ENCODE results near the gene CUTC.

Gene CUTC

GRCh38 chr10:99788598-99789256 is 56.7 kb downstream of the CUTC start:
- TF ChIP-seq SIN3A (IDR thresholded peaks at IDR 0.05; ENCODE audit: borderline replicate concordance, insufficient read depth, low read length) (no peak), FOXP2 (optimal IDR thresholded peaks at IDR 0.05; ENCODE audit: borderline replicate concordance, extremely low read depth, extremely low read length, insufficient read depth) (no peak), POLR2AphosphoS5 (IDR thresholded peaks at IDR 0.05; ENCODE audit: low read depth, low read length) (no peak), TAF1 (IDR thresholded peaks at IDR 0.05; ENCODE audit: borderline replicate concordance, insufficient read depth, low read length) (no peak)
- TF ChIP-seq, protein P1, sequence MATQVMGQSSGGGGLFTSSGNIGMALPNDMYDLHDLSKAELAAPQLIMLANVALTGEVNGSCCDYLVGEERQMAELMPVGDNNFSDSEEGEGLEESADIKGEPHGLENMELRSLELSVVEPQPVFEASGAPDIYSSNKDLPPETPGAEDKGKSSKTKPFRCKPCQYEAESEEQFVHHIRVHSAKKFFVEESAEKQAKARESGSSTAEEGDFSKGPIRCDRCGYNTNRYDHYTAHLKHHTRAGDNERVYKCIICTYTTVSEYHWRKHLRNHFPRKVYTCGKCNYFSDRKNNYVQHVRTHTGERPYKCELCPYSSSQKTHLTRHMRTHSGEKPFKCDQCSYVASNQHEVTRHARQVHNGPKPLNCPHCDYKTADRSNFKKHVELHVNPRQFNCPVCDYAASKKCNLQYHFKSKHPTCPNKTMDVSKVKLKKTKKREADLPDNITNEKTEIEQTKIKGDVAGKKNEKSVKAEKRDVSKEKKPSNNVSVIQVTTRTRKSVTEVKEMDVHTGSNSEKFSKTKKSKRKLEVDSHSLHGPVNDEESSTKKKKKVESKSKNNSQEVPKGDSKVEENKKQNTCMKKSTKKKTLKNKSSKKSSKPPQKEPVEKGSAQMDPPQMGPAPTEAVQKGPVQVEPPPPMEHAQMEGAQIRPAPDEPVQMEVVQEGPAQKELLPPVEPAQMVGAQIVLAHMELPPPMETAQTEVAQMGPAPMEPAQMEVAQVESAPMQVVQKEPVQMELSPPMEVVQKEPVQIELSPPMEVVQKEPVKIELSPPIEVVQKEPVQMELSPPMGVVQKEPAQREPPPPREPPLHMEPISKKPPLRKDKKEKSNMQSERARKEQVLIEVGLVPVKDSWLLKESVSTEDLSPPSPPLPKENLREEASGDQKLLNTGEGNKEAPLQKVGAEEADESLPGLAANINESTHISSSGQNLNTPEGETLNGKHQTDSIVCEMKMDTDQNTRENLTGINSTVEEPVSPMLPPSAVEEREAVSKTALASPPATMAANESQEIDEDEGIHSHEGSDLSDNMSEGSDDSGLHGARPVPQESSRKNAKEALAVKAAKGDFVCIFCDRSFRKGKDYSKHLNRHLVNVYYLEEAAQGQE (IDR thresholded peaks at IDR 0.05; ENCODE audit: insufficient read depth in 1 of 2, low read depth in 2 of 2, low read length in 2 of 2): no peak

GRCh38 chr10:99791831-99792230 is 59.8 kb downstream of the CUTC start:
- no peak for TF ChIP-seq TAF1 (IDR thresholded peaks at IDR 0.05; ENCODE audit: borderline replicate concordance, insufficient read depth, low read length)
- no peak for TF ChIP-seq SIN3A (IDR thresholded peaks at IDR 0.05; ENCODE audit: borderline replicate concordance, insufficient read depth, low read length)
- TF ChIP-seq, protein P1 (IDR thresholded peaks at IDR 0.05; ENCODE audit: insufficient read depth in 1 of 2, low read depth in 2 of 2, low read length in 2 of 2): no peak
- TF ChIP-seq FOXP2 (optimal IDR thresholded peaks at IDR 0.05; ENCODE audit: borderline replicate concordance, extremely low read depth, extremely low read length, insufficient read depth): no peak
- TF ChIP-seq POLR2AphosphoS5 (IDR thresholded peaks at IDR 0.05; ENCODE audit: low read depth, low read length): no peak

DNA sequence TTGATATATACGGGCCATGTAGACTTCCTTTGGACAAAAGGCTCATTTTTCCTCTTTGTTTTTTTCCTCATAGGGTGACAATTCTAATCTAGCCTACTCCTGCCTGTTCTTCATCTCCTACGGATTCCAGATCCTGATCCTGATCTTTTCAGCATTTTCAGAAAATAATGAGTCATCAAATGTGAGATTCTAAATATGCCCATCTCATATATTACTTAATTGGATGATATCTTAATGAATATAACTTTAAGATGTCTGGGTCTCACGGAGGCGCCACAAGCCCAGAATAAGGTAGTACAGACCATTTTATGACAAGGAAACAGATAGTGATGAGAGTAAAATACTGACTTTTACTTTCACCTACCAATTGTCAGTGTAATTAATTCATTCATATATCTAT is 61.8 kb downstream of the CUTC start:
- TF ChIP-seq SIN3A (IDR thresholded peaks at IDR 0.05; ENCODE audit: borderline replicate concordance, insufficient read depth, low read length) (no peak), TAF1 (IDR thresholded peaks at IDR 0.05; ENCODE audit: borderline replicate concordance, insufficient read depth, low read length) (no peak)
- TF ChIP-seq, protein P1 (IDR thresholded peaks at IDR 0.05; ENCODE audit: insufficient read depth in 1 of 2, low read depth in 2 of 2, low read length in 2 of 2): no peak

DNA sequence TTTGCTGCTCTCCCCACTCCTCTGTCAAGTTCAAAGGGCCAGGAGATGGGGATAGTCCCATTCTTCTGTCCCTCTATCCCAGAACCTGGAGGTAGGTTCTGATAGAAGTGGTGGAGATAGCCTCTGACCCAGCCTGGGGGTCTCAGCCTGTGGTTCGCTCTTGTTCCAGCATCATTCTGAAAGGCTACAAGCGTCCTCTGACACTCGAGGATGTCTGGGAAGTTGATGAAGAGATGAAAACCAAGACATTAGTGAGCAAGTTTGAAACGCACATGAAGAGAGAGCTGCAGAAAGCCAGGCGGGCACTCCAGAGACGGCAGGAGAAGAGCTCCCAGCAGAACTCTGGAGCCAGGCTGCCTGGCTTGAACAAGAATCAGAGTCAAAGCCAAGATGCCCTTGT is 64.9 kb downstream of the CUTC start:
- no peak for TF ChIP-seq FOXP2 (optimal IDR thresholded peaks at IDR 0.05; ENCODE audit: borderline replicate concordance, extremely low read depth, extremely low read length, insufficient read depth)
- no peak for TF ChIP-seq TAF1 (IDR thresholded peaks at IDR 0.05; ENCODE audit: borderline replicate concordance, insufficient read depth, low read length)
- no peak for TF ChIP-seq SIN3A (IDR thresholded peaks at IDR 0.05; ENCODE audit: borderline replicate concordance, insufficient read depth, low read length)
- no peak for TF ChIP-seq POLR2AphosphoS5 (IDR thresholded peaks at IDR 0.05; ENCODE audit: low read depth, low read length)
- TF ChIP-seq, protein P1 (IDR thresholded peaks at IDR 0.05; ENCODE audit: insufficient read depth in 1 of 2, low read depth in 2 of 2, low read length in 2 of 2): no peak

GRCh38 chr10:99798031-99798430 is 66.0 kb downstream of the CUTC start:
- TF ChIP-seq, protein P1 (IDR thresholded peaks at IDR 0.05; ENCODE audit: insufficient read depth in 1 of 2, low read depth in 2 of 2, low read length in 2 of 2): no peak
- TF ChIP-seq TAF1 (IDR thresholded peaks at IDR 0.05; ENCODE audit: borderline replicate concordance, insufficient read depth, low read length): no peak
- TF ChIP-seq POLR2AphosphoS5 (IDR thresholded peaks at IDR 0.05; ENCODE audit: low read depth, low read length): no peak
- TF ChIP-seq SIN3A (IDR thresholded peaks at IDR 0.05; ENCODE audit: borderline replicate concordance, insufficient read depth, low read length): no peak
- TF ChIP-seq FOXP2 (optimal IDR thresholded peaks at IDR 0.05; ENCODE audit: borderline replicate concordance, extremely low read depth, extremely low read length, insufficient read depth): no peak

Measured in PFSK-1 (cell line).